GM18517 (cell line): ENCODE measurements around the gene ENDOU.

ENCODE experiments used
- ATAC-seq: cut with Tn5 transposase; IDR thresholded peaks from one replicate; pipeline ENCODE4 v1.9.1; 2021; ENCODE audit warnings: mild to moderate bottlenecking, moderate library complexity; ENCODE audit not compliant: unreplicated experiment

ENDOU gene

GRCh38 chr12:47725091-47725772, at the start of gene ENDOU:
Gene ENDOU, minus strand, starts transcription at chr12:47725490. Its CDS starts 77 bp downstream, at chr12:47725413.
- no peak for ATAC-seq

GRCh38 chr12:47774663-47775062, 49.4 kb upstream of the ENDOU start:
- no peak for ATAC-seq

GRCh38 chr12:47773858-47774580, 48.7 kb upstream of the ENDOU start:
- ATAC-seq, result no peak

- peak; percentile 81 for ATAC-seq
These were observed 48.0 kb upstream of the ENDOU start, which contains the start of gene SLC48A1 for GRCh38 chr12:47773062-47773857. Gene SLC48A1, plus strand, starts transcription at chr12:47773238. Its CDS starts 67 bp downstream, at chr12:47773305.

- ATAC-seq, result peak; percentile 4
These were observed 47.4 kb upstream of the ENDOU start for GRCh38 chr12:47772738-47773061.

GRCh38 chr12:47772094-47772660, 46.9 kb upstream of the ENDOU start:
- no peak for ATAC-seq

- no peak for ATAC-seq
These were observed 46.0 kb upstream of the ENDOU start for GRCh38 chr12:47771304-47771703.

GRCh38 chr12:47770086-47770726, 44.9 kb upstream of the ENDOU start:
- no peak for ATAC-seq

GRCh38 chr12:47769234-47770085, 44.2 kb upstream of the ENDOU start:
- ATAC-seq, result no peak

- no peak for ATAC-seq
These were observed 43.1 kb upstream of the ENDOU start for GRCh38 chr12:47768323-47768811.

GRCh38 chr12:47767216-47767724, 42.0 kb upstream of the ENDOU start:
- peak; percentile 69 for ATAC-seq

- ATAC-seq, result no peak
These were observed 41.4 kb upstream of the ENDOU start for GRCh38 chr12:47766502-47767215.

- no peak for ATAC-seq
These were observed 38.4 kb upstream of the ENDOU start for GRCh38 chr12:47763481-47764346.

GRCh38 chr12:47762850-47763465, 37.7 kb upstream of the ENDOU start:
- no peak for ATAC-seq

- ATAC-seq, result peak; percentile 34
These were observed 33.8 kb upstream of the ENDOU start, which contains the start of gene RAPGEF3 for GRCh38 chr12:47758834-47759690. Gene RAPGEF3, minus strand, starts transcription at chr12:47758880. Its CDS starts 324 bp downstream, at chr12:47758556.

GRCh38 chr12:47758584-47758833, 33.2 kb upstream of the ENDOU start:
- ATAC-seq, result no peak
